Measurements from ENCODE around the gene GPATCH3. TPM values are rescaled to one million over a fixed set of nuclear protein-coding genes. Genes with fewer than 3 reads are reported as not detected.

The GPATCH3 gene
- total RNA-seq, 2 donors from 2014 or later, result 13.9 to 14.4 TPM

GRCh38 chr1:26861889-26862378, 38.3 kb downstream of the GPATCH3 start:
- H3K27ac ChIP-seq, result peak overlapping the region; percentile 56
- H3K4me3 ChIP-seq, result no peak overlapping the region
- DNase-seq, result peak; percentile 44
- H3K36me3 ChIP-seq, result no peaks in the 10 kb centered on the region
- intact Hi-C loops (cut with DNase I), result no loop called here
- no peaks in the 10 kb centered on the region for H3K4me1 ChIP-seq
- H3K27me3 ChIP-seq, result no peaks in the 10 kb centered on the region
- H3K9me3 ChIP-seq, result no peaks in the 10 kb centered on the region
- TF ChIP-seq, protein P1, sequence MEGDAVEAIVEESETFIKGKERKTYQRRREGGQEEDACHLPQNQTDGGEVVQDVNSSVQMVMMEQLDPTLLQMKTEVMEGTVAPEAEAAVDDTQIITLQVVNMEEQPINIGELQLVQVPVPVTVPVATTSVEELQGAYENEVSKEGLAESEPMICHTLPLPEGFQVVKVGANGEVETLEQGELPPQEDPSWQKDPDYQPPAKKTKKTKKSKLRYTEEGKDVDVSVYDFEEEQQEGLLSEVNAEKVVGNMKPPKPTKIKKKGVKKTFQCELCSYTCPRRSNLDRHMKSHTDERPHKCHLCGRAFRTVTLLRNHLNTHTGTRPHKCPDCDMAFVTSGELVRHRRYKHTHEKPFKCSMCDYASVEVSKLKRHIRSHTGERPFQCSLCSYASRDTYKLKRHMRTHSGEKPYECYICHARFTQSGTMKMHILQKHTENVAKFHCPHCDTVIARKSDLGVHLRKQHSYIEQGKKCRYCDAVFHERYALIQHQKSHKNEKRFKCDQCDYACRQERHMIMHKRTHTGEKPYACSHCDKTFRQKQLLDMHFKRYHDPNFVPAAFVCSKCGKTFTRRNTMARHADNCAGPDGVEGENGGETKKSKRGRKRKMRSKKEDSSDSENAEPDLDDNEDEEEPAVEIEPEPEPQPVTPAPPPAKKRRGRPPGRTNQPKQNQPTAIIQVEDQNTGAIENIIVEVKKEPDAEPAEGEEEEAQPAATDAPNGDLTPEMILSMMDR (IDR thresholded peaks at IDR 0.05), result no peak
- peak overlapping the region in 1 of 2 donors; percentile 95 for H3K9ac ChIP-seq (ENCODE audit: low read depth in 2 of 2, low read length in 2 of 2)

- H3K9ac ChIP-seq (ENCODE audit: low read depth in 2 of 2, low read length in 2 of 2), result no peak overlapping the region
- TF ChIP-seq, protein P1 (IDR thresholded peaks at IDR 0.05), result no peak
- peak overlapping the region; percentile 56 for H3K27ac ChIP-seq
- intact Hi-C loops (cut with DNase I), result no loop called here
- DNase-seq, result no peak
- no peak overlapping the region for H3K4me3 ChIP-seq
- H3K27me3 ChIP-seq, result no peaks in the 10 kb centered on the region
- no peaks in the 10 kb centered on the region for H3K36me3 ChIP-seq
- no peaks in the 10 kb centered on the region for H3K9me3 ChIP-seq
- H3K4me1 ChIP-seq, result no peaks in the 10 kb centered on the region
Observed at GRCh38 chr1:26861286-26861701, 39.0 kb downstream of the GPATCH3 start.

DNA sequence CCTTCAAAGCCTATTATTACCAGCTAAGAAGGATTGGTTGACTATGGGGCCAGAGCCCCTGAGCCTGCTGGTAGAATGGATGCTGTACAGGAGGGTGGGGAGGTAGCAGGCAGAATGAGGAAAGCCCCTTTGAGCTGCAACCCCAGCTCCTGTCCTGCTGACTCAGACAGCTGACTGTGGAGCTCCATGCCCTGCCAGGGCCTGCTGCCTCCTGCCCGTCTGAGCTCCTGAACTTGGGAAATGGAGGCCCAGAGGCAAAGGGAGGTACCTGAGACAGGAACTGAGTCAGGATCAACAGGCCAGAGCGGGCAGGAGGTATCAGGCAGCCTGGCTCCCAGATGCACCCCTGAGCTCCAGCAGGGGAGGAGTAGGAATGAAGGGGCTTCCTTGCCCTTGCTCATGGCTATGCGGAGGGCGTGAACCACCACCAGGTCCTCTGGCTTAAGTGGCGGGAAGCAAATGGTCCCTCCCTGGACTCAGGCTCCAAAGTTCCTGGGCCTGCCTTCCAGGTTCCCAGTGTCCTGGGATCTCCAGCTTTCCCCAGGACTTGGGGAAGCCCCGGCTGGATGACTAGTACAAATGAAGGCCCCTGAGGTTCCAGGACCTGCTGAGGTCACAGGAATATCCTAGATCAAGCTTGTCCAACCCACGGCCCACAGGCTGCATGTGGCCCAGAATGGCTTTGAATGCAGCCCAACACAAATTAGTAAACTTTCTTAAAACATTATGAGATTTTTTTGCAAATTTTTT, 41.2 kb downstream of the GPATCH3 start:
- TF ChIP-seq, protein P1 (IDR thresholded peaks at IDR 0.05), result no peak
- intact Hi-C loops (cut with DNase I), result no loop called here
- no peak overlapping the region for H3K27ac ChIP-seq
- H3K9ac ChIP-seq (ENCODE audit: low read depth in 2 of 2, low read length in 2 of 2), result no peak overlapping the region
- H3K9me3 ChIP-seq, result no peaks in the 10 kb centered on the region
- H3K27me3 ChIP-seq, result no peaks in the 10 kb centered on the region
- no peaks in the 10 kb centered on the region for H3K36me3 ChIP-seq
- DNase-seq, result no peak
- H3K4me1 ChIP-seq, result peaks cover 4% of the 10 kb centered on the region
- H3K4me3 ChIP-seq, result no peak overlapping the region

DNA sequence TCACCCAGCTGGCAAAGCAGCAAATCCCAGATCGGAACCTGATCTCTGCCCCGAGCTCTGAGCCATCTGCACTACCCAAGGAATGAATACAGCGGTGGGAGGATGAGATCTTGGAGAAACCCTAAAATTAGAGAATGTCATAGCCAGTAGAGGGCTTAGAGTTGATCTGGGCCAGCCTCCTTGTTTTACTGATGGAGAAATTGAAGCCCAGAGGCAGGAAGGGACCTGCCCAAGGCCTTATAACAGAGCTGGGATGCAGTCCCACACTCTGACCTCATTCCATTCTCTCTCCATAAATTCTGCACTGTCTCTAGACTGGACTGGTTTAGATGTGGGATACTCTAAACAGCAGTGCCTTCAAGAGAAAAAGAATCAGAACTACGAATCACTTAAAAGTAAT, 42.1 kb downstream of the GPATCH3 start:
- Histone ChIP-seq H3K9me3 (no peaks in the 10 kb centered on the region), H3K27me3 (no peaks in the 10 kb centered on the region), H3K4me1 (peaks cover 11% of the 10 kb centered on the region), H3K4me3 (no peak overlapping the region), H3K9ac (ENCODE audit: low read depth in 2 of 2, low read length in 2 of 2) (no peak overlapping the region), H3K36me3 (no peaks in the 10 kb centered on the region), H3K27ac (no peak overlapping the region)
- intact Hi-C loops (cut with DNase I), result no loop called here
- TF ChIP-seq, protein P1 (IDR thresholded peaks at IDR 0.05), result no peak
- DNase-seq, result no peak

- DNase-seq, result no peak
- H3K4me3 ChIP-seq, result no peak overlapping the region
- no peaks in the 10 kb centered on the region for H3K9me3 ChIP-seq
- no peak overlapping the region for H3K27ac ChIP-seq
- H3K36me3 ChIP-seq, result no peaks in the 10 kb centered on the region
- peaks cover 11% of the 10 kb centered on the region for H3K4me1 ChIP-seq
- intact Hi-C loops (cut with DNase I), result no loop called here
- H3K27me3 ChIP-seq, result no peaks in the 10 kb centered on the region
- no peak overlapping the region for H3K9ac ChIP-seq (ENCODE audit: low read depth in 2 of 2, low read length in 2 of 2)
- TF ChIP-seq, protein P1 (IDR thresholded peaks at IDR 0.05), result no peak
Observed at GRCh38 chr1:26857473-26858060, 42.7 kb downstream of the GPATCH3 start.
